Sciatic nerve (tissue), 2 donors: ENCODE data around the gene MIA2. TPM values are rescaled to one million over a fixed set of nuclear protein-coding genes. Genes with fewer than 3 reads are reported as not detected.

Experiments used
- ATAC-seq: fragments of 200-7000 bp; cut with Tn5 transposase; one replicate; pipeline ENCODE4 v1.9.1; 2020; ENCODE audit warnings: mild to moderate bottlenecking, moderate library complexity
- DNase-seq: peaks from one replicate; pipeline ENCODE4 v3.0.0-alpha.2; 2020; ENCODE audit warnings: low spot score
- intact Hi-C: fragments of 100-400 bp; cut with DNase I; formaldehyde crosslinking; loops from one replicate; pipeline ENCODE4 v1.14.2; 2022
- total RNA-seq: library from RNA; stranded (reverse); fragmentation: NEBNext Ultra II Directional; extraction: Animal tissue kit (Norgen Biotek cat#: 25700); gene quantifications from one replicate; pipeline ENCODE4 v1.2.1, GENCODE V29; 2021
- donor health status: DM: no; HTN: no; CAD: no.
- donor health status: DM: no; HTN: no; CAD: no.

The MIA2 gene
- total RNA-seq, 1 donor from 2014 or later: 23.0 TPM

DNA sequence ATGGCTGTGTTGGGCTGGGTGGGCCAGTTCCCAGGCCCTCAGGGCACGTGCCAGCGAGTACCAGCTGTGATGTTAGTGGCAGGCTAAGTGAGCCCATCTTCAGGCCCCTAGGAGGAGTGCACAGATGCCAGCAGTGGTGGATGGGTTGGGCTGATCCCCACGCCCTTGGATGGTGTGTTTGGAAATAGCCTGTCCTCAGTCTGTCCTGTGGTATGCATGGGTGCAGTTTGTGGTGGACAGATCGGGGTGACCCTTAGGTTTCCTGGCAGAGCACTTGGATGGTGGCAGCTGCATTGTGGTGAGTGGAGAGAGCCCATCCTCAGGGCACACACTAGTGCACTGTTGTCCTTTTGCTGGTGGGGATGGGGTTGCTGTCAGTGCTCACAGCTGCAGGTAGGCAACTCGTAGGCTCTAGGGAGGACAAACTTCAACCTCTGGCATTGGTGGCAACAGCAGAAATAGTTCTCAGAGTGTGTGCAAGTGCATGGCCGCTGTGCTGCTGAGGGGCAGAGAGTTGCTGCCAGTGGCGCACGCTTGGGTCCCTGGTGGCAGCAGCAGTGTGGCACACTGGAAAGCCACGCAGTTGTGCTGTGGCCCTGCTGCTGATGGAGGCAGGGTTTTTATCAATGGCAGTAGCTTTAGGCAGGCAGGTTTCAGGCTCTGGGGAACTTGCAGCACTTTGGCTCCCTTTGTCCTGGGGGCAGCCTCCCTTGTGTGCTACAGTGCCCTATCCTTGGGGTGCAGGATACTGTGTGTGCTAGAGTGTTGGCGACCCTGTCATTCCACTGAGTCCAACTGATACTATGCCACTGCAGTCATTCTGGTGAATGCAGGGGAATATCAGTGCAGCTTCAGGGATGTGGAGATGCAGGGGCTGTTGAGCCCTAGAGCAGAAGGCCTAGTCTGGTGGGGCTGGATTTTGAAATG lies 133.0 kb downstream of the MIA2 start:
- no peak for ATAC-seq
- intact Hi-C loops: no loop called here
- DNase-seq: no peak

DNA sequence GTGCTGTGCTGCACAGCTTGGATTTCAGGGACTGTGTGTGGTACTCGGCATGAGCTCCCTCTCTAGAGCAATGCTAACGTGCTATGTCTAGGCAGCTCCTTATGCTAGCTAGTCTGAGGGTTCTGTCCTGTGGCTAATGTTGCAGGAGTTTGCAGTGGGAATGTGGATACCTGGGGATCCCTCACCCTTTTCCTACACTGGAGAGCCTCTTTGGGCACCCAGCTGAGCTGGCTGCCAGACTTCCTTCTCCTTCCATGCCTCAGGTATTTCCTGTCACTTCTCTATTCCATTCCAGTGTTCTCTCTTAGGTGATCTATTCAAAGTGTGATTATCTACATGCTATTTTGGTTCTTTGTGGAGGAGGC lies 133.7 kb downstream of the MIA2 start:
- DNase-seq: no peak
- no peak for ATAC-seq
- intact Hi-C loops: no loop called here

DNA sequence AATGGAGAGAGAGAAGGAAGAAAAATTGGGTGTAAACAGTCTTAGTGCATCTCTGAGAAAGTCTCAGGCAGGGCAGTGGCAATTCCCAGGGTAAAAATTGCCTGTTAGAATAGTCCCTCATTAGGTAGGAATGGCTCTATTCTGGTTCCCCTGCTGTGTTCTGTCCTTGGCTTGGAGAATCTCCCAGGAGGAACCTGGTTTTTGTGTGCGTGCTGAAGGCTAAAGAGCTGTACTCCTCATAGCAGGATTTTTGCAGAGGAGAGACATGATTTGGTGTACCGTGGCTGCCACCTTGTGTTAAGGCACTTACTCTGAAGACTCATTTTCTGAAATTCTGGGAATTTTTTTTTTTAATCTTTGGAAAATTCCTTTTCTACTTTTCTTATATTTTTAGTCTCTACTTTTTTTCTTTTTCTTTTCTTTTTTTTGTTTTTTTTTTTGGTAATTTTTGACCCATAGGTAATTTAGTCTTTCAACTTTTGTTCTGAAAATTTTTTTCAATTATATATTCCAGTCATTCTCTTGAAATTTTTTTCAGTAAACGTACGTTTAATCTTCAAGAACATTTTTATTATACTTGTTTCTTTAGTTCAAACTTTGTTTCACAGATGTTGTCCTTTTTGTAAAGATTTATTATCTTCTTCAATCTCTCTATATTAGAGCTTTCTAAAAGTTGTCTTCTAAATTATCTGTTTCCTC lies 134.7 kb downstream of the MIA2 start:
- intact Hi-C loops: no loop called here
- DNase-seq (peak; percentile 61), ATAC-seq (peak; percentile 67)

DNA sequence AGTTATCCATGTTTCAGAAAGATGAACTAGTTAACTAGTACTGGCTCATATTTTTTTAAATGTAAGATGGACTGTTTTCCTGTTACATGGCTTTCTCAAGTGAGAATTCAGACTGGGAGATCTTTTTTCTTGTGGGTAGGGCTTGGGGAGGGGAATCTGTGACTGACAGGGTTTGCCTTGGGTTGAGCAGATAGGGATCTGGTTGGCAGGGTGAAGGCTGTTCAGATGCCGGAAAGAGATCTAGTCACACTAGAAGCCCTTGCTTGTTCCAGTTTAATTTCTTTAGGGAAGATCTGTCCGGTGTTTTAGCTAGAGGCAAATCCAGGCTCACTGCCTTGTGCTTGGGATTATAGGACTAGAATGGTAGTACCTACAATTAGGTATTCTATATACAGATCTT lies 135.3 kb downstream of the MIA2 start:
- no peak for ATAC-seq
- intact Hi-C loops: no loop called here
- no peak for DNase-seq

DNA sequence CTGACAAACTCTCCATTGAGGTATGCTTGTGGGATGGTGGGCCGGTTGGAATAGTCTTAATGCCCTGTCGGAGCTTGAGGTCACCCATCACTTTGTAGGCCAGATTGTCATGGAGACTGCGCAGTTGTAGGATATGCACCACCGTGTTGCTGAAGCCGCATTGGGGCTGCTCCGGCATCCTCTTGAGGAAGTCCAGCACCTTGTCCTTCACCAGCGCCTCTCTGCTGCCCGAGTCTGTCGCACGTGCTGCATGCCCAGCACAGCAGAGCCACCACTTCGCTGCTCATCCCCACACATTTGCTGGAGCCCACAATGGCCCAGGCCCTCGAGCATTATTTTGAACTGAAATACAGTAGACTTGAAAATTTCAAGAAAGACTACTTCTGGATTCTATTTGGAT lies 136.7 kb downstream of the MIA2 start:
- DNase-seq: no peak
- intact Hi-C loops: no loop called here
- ATAC-seq: no peak

DNA sequence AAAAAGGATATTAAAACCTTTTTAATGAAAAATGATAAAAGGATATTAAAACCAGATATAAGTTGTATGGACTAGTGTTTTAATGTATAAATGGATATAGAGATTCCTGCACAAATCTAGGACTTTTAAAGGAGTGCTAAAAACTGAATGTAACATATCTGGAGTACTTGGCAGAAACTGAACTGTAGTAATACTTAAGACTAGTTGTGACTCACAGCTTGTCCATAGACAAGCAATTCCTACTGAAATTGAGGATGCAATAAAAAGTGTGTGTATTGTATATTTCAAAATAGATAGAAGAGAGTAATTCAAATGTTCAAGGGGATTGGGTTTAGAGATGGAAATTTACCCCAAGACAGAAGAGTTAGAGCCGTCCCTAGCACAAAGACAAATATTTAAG lies 138.9 kb downstream of the MIA2 start:
- ATAC-seq (no peak), DNase-seq (no peak)
- intact Hi-C loops: no loop called here

DNA sequence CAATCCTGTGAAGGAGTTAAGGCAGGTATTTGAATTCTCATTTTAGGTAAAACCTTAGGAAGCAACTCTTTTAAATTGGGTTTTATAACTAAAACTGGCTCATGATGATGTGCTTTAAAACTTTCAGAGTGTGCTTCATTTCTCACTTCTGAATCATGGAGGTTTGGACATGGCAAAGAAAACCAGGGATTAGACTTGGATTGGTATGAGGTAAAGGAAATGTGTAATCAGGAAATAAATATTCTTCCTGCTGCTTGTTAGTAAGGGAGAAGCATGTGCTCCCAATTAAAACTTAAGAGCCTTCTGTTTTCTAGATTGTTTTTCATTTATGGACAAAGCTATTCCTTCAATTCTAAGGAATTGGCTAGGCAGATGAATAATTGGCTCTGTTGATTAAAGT lies 141.1 kb downstream of the MIA2 start:
- ATAC-seq (no peak), DNase-seq (no peak)
- intact Hi-C loops: no loop called here

DNA sequence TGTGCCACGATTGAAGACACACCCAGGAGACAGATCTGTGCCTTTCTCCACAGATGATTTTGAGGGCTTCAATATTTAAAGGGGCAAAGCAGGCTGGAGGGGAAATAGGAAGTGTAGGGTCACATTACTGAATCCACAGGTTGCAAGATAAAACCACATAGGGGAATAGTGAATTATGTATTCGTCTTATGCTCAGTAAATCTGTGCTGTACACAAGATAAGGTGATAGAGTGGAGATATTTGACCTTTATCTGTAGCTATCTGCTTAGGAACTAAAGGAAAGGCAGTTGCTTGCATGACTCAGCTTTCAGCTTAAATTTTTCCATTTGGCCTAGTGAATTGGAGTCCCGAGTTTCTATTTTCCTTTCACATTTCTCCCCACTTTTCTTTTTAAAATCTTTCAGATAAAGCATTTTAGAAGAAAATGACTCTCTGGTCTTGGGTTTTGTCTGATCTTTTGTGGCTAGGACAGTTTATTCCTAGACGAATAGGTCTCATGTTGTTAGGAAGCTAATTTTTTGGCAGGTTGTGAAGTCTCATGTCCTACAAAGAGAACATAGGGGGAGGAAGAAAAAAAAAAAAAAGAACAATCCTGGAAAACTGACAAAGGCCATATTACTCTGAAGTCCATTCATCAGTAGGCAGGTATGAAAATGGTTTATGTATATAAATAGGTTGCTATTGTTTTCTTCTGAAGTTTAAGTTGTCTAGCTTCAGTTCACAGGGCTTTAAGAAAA lies 143.1 kb downstream of the MIA2 start:
- DNase-seq (no peak), ATAC-seq (peak; percentile 46)
- intact Hi-C loops: no loop called here

DNA sequence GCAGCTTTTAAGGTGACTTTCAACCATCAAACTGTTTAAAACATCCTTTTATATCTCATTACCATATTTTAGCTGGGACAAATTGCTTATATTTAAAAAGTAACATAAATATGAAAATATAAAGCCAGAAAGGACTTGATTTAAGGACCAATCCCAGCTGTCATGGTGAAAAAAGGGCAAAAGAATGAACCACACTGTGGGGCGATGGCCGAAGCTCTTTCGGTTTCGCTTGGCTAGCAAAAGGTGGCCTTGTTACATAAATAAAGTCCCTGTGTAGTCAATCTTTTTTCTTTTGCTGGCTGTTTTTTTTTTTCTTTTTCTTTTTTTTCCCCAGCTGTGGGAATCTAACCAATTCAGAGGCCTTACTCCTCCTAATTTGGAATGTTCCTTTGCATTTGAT lies 147.7 kb downstream of the MIA2 start:
- DNase-seq: no peak
- no peak for ATAC-seq
- intact Hi-C loops: no loop called here

DNA sequence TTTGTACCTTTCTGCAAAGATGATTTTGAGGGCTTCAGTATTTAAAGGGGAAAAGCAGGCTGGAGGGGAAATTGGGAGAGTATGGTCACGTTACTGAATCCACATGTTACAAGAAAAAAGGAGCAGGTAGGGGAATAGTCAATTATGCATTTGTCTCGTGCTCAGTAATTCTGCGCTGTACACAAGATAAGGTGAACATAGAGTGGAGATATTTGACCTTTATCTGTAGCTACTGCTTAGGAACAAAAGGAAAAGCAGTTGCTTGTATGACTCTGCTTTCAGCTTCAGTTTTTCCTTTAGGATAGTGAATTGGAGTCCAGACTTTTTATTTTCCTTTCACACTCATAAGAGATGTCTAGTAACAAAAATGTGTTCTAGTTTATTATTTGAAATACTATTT lies 148.7 kb downstream of the MIA2 start:
- no peak for DNase-seq
- no peak for ATAC-seq
- intact Hi-C loops: no loop called here

DNA sequence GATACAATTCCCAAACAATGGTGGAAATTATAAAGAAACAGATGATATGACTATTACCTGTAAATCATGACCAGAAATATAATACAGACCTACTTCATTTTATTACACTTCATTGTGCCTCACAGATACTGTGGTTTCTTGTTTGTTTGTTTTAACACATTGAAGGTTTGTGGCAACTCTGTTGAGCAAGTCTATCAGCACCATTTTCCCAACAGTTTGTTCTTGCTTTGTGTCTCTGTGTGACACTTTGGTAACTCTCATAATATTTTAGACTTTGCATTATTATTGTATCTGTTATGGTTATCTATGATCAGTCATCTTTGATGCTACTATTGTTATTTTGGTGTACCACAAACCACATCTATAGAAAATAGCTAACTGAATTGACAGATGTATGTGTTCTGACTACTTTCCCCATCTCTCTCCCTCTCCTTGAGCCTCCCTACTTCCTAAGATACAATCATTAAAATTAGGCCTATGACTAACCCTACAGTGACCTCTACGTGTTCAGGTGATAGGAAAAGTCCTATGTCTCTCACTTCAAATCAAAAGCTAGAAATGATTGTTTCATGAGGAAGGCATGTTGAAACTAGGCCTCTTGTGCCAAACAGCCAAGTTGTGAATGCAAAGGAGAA lies 149.4 kb downstream of the MIA2 start:
- intact Hi-C loops: no loop called here
- DNase-seq (no peak), ATAC-seq (no peak)

DNA sequence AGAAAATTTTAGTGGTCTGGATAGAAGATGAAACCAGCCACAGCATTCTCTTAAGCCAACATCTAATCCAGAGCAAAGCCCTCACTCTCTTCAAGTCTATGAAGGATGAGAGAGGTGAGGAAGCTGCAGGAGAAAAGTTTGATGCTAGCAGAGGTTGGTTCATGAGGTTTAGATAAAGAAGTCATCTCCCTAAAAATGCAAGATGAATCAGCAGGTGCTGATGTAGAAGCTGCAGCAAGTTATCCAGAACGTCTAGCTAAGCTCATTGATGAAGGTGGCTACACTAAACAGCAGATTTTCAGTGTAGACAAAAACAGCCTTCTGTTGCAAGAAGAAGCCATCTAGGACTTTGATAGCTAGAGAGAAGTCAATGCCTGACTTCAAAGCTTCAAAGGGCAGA lies 150.0 kb downstream of the MIA2 start:
- intact Hi-C loops: no loop called here
- DNase-seq (no peak), ATAC-seq (no peak)

DNA sequence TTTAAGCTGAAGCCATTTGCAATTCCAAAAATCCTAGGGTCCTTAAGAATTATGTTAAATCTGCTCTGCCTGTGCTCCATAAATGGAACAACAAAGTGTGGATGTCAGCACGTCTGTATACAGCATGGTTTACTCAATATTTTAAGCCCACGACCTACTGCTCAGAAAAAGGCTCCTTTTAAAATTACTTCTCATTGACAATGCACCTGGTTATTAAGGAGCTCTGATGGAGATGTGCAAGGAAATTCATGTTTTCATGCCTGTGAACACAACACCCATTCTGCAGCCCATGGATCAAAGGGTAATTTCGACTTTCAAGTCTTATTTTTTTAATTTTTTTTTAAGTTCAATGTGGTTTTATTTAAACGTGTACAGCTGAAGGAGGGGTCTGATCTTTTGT lies 150.5 kb downstream of the MIA2 start:
- no peak for ATAC-seq
- intact Hi-C loops: no loop called here

DNA sequence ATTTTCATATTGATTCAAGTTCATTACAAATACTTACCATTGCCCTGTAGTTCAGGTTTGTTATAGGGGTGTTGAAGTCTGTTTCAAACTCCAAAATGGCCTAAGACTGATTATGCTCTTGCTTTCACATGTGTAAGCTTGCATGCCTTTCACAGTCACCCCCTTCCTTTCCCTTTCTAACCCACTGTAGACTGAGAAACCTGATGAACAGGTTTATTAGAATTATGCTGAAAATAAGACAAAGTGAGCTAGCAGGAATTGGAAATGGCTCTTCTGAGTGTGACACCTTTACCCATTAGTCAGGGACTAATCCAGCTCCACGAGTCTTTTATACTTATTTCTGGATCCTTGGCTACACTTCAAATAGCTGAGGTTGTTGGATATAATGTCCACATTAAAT lies 159.6 kb downstream of the MIA2 start:
- ATAC-seq (no peak), DNase-seq (no peak)
- intact Hi-C loops: no loop called here

More for the DNA sequence above, 150.5 kb downstream of the MIA2 start:
- no peak for DNase-seq

DNA sequence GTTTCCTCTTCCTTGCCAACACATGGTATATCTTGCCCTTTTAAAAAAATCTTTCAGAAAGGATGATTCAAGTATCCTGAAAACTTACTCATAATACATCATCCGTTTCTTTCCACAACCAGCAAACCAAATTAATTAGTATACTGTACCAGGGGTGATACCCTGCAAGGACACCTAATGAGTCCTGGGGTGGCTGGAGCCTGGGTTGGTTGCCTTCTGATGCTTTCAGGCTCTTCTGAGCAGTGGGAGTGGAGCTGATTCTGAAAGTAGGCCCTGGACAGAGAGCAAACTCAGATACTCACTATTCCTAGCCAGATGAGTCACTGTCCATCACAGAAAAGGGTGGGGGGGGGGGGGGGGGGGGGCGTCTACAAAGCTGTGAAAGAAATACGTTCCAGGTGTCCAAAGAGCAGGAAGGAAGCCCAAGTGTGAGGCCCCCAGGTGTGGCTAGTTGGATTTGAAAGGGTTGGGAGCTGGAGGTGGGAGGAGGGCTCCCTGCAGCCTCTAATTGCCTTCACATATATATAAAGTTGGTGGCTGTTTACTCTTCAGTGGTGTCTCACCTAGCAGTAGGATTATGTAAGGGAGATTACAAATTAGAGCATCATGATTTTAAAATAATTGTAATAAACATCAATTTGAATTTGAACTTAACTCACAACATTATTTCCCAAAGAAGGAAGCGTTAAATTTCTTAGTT lies 162.0 kb downstream of the MIA2 start:
- intact Hi-C loops: no loop called here
- no peak for ATAC-seq
- no peak for DNase-seq

DNA sequence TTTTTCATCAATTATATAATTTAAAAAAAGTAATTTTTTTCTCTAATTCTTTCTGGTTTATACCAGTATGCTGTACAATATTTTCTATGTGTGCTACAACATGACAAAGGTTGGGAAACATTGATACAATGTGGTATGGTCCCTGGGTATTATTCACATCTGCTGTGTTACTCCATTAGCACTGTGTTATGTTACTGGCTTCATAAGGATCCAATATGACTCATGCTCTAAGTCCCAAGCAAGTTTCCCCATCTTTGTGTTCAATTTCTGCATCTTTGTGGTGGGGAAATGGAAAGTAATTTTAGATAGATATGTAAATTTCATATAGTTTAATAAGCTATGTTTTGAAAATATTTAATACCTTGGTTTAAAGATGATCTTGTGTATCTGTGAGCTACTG lies 162.7 kb downstream of the MIA2 start:
- intact Hi-C loops: no loop called here
- ATAC-seq (no peak), DNase-seq (no peak)

DNA sequence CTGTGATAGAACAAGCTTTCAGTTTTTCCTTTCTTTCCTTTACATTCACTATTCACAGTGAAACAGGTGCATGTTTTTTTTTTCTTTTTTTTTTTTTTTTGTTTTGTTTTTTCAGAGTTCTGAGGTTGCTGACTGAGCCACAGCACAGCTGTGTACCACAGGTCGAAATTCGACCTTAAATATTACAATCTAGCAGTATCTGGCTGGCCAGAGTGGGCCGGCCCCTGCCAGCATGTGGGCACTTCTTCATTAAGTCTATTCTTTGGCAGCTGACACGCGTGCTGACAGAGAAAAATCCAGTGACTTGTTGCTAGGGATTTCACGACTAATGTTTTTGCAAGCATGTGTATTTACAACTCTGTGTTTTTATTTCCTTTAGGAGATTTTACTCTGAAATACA lies 164.7 kb downstream of the MIA2 start:
- ATAC-seq (no peak), DNase-seq (no peak)
- intact Hi-C loops: no loop called here

DNA sequence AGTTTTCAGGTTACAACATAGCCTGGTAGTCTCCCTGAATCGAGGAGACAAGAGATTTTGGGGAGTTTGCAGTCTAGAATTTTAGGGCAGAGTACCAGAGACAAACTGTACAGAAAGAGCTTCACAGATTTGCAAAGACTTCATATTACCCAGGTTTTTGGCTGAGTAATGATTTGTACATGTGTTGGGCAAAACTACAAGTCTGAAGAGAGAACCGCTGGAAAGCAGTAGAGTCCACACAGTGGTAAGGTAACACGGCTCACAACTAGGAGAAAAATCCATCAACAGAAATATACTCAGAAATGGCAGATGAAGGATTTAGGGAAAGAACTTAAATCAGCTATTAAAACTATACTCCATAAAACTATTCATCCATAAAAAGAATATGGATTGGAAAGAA lies 172.8 kb downstream of the MIA2 start:
- intact Hi-C loops: no loop called here
- DNase-seq: no peak
- no peak for ATAC-seq

DNA sequence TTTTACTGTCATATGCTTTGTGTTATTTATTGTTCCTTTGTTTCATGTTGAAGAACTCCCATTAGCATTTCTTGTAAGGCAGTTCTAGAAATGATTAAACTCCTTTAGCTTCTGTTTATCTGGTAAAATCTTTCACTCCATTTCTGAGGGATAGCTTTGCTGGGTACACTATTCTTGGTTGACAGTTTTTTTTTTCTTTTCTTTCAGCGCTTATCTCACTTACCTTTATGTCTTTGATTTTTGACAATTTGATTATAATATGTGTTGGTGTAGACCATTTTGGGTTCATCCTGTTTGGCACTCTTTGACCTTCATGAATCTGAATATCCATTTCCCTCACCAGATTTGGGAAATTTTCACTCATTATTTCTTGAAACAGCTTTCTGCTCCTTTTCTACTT lies 182.4 kb downstream of the MIA2 start:
- intact Hi-C loops: no loop called here
- ATAC-seq (no peak), DNase-seq (no peak)
